GM19324 (cell line): ENCODE results near the gene ST6GALNAC3.
"Not testable (repeated sequence)": the region's sequence is repeated elsewhere in the genome, so short reads cannot be mapped to it uniquely, and the experiment has no call there.

Experiments
- ATAC-seq: cut with Tn5 transposase; IDR thresholded peaks from one replicate; pipeline ENCODE4 v1.9.1; 2021; ENCODE audit warnings: mild to moderate bottlenecking, moderate library complexity; ENCODE audit not compliant: unreplicated experiment, low FRiP score

Gene ST6GALNAC3

GRCh38 chr1:76593618-76594017 is 519.1 kb downstream of the ST6GALNAC3 start:
- ATAC-seq: no peak

- no peak for ATAC-seq
These were observed 520.5 kb downstream of the ST6GALNAC3 start for GRCh38 chr1:76595024-76595423.

- no peak for ATAC-seq
These were observed 526.9 kb downstream of the ST6GALNAC3 start for GRCh38 chr1:76601465-76601864.

- ATAC-seq: no peak
These were observed 533.2 kb downstream of the ST6GALNAC3 start for GRCh38 chr1:76607717-76608116.

GRCh38 chr1:76611770-76612445 is 537.4 kb downstream of the ST6GALNAC3 start:
- ATAC-seq: no peak

- no peak for ATAC-seq
These were observed 539.3 kb downstream of the ST6GALNAC3 start for GRCh38 chr1:76613886-76614285.

GRCh38 chr1:76615253-76616035 is 540.9 kb downstream of the ST6GALNAC3 start:
- ATAC-seq: no peak

GRCh38 chr1:76620371-76620770 is 545.8 kb downstream of the ST6GALNAC3 start:
- ATAC-seq: no peak

GRCh38 chr1:76622774-76623528 is 548.4 kb downstream of the ST6GALNAC3 start:
- no peak for ATAC-seq

- no peak for ATAC-seq
These were observed 551.5 kb downstream of the ST6GALNAC3 start for GRCh38 chr1:76625886-76626678.

- no peak for ATAC-seq
These were observed 553.0 kb downstream of the ST6GALNAC3 start for GRCh38 chr1:76627498-76627897.

GRCh38 chr1:76627901-76628300 is 553.4 kb downstream of the ST6GALNAC3 start:
- no peak for ATAC-seq

- ATAC-seq: no peak
These were observed 557.6 kb downstream of the ST6GALNAC3 start for GRCh38 chr1:76632136-76632535.

GRCh38 chr1:76635784-76636183 is 561.2 kb downstream of the ST6GALNAC3 start:
- no peak for ATAC-seq

GRCh38 chr1:76639181-76639580 is 564.6 kb downstream of the ST6GALNAC3 start:
- ATAC-seq: no peak

- ATAC-seq: no peak
These were observed 565.5 kb downstream of the ST6GALNAC3 start for GRCh38 chr1:76640092-76640491.

GRCh38 chr1:76640723-76641122 is 566.2 kb downstream of the ST6GALNAC3 start:
- no peak for ATAC-seq

GRCh38 chr1:76644139-76644538 is 569.6 kb downstream of the ST6GALNAC3 start:
- ATAC-seq: no peak

GRCh38 chr1:76652860-76653259 is 578.3 kb downstream of the ST6GALNAC3 start:
- not testable (repeated sequence) for ATAC-seq

GRCh38 chr1:76657623-76658022 is 583.1 kb downstream of the ST6GALNAC3 start:
- no peak for ATAC-seq
